Tibial nerve (tissue), 3 donors: ENCODE measurements around the gene WWC1.

Source experiments
- CTCF ChIP-seq, 5 experiments: fragments of 200-600 bp in 3 of 5; fragments of 450-650 bp in 2 of 5; sonication (generic) in 3 of 5; IDR thresholded peaks; one replicate each; pipeline ENCODE4 v1.5.1; 2016 to 2019; ENCODE audit warnings: antibody characterized with exemption in 5 of 5, mild to moderate bottlenecking in 3 of 5, moderate library complexity in 2 of 5
- POLR2A ChIP-seq, 2 donors: fragments of 450-650 bp; IDR thresholded peaks; one replicate each; pipeline ENCODE4 v1.6.1; 2017; ENCODE audit warnings: antibody characterized with exemption in 2 of 2, mild to moderate bottlenecking in 2 of 2, moderate library complexity in 2 of 2

GRCh38 chr5:168305281-168305680 is 13.8 kb downstream of the WWC1 start:
- no peak for TF ChIP-seq POLR2A (IDR thresholded peaks at IDR 0.05)
- TF ChIP-seq CTCF (IDR thresholded peaks at IDR 0.05), result no peak
